Mesendoderm (in vitro differentiated cells): ENCODE measurements around the gene AQP9.

Experiments
- DNase-seq: peaks from one replicate; pipeline ENCODE4 v3.0.0; 2013
- H2AK5ac ChIP-seq: 2 replicates; pipeline ENCODE4 v1.6.1; 2013; ENCODE audit warnings: low read length, inconsistent platforms
- H2BK120ac ChIP-seq: 2 replicates; pipeline ENCODE4 v1.6.1; 2013; ENCODE audit warnings: low read depth, mild to moderate bottlenecking, low read length, moderate library complexity, mixed read lengths
- H2BK15ac ChIP-seq: replicated peaks from 2 replicates; pipeline ENCODE4 v1.6.1; 2013; ENCODE audit warnings: low read depth, mild to moderate bottlenecking, moderate library complexity
- H2BK5ac ChIP-seq: 2 replicates; pipeline ENCODE4 v1.6.1; 2013; ENCODE audit warnings: low read length, inconsistent platforms
- H3K18ac ChIP-seq: 2 replicates; pipeline ENCODE4 v1.6.1; 2013; ENCODE audit warnings: mild to moderate bottlenecking, low read length, mixed read lengths
- H3K23ac ChIP-seq: one replicate; pipeline ENCODE4 v1.6.1; 2013; ENCODE audit warnings: low read length
- H3K27ac ChIP-seq: 2 replicates; pipeline ENCODE4 v1.5.1; 2013; ENCODE audit warnings: low read depth, mild to moderate bottlenecking, inconsistent platforms, low read length, moderate library complexity
- H3K27me3 ChIP-seq: 2 replicates; pipeline ENCODE4 v1.6.1; 2013; ENCODE audit warnings: low read length, control low read depth, mild to moderate bottlenecking, inconsistent platforms; ENCODE audit not compliant: insufficient read depth, poor library complexity
- H3K36me3 ChIP-seq: 2 replicates; pipeline ENCODE4 v1.6.1; 2013; ENCODE audit warnings: low read length, inconsistent platforms; ENCODE audit not compliant: control insufficient read depth, insufficient read depth
- H3K4ac ChIP-seq: one replicate; pipeline ENCODE4 v1.6.1; 2013; ENCODE audit warnings: low read depth, mild to moderate bottlenecking, low read length, moderate library complexity
- H3K4me1 ChIP-seq: 2 replicates; pipeline ENCODE4 v1.6.1; 2013; ENCODE audit warnings: low read depth, low read length, inconsistent platforms; ENCODE audit not compliant: control insufficient read depth
- H3K4me2 ChIP-seq: 2 replicates; pipeline ENCODE4 v1.6.1; 2013; ENCODE audit warnings: low read length
- H3K4me3 ChIP-seq: 2 replicates; pipeline ENCODE4 v1.5.1; 2013; ENCODE audit warnings: mild to moderate bottlenecking, low read length
- H3K56ac ChIP-seq: one replicate; pipeline ENCODE4 v1.6.1; 2013; ENCODE audit warnings: low read length
- H3K79me1 ChIP-seq: 2 replicates; pipeline ENCODE4 v1.6.1; 2013; ENCODE audit warnings: low read length, inconsistent platforms
- H3K79me2 ChIP-seq: 2 replicates; pipeline ENCODE4 v1.6.1; 2013; ENCODE audit warnings: mild to moderate bottlenecking, low read length; ENCODE audit not compliant: control insufficient read depth, insufficient read depth
- H3K9ac ChIP-seq: 2 replicates; pipeline ENCODE4 v1.6.1; 2013; ENCODE audit warnings: low read length, inconsistent platforms
- H4K5ac ChIP-seq: one replicate; pipeline ENCODE4 v1.6.1; 2013; ENCODE audit warnings: low read length
- H4K8ac ChIP-seq: one replicate; pipeline ENCODE4 v1.6.1; 2013; ENCODE audit warnings: low read depth, mild to moderate bottlenecking, control low read depth, low read length, moderate library complexity
- WGBS: extraction: QIAGEN DNeasy Blood & Tissue Kit; methylation state at CpG from one replicate; pipeline ENCODE4 v1.1.7; 2013; ENCODE audit warnings: low lambda C conversion rate, missing lambda C conversion rate; ENCODE audit not compliant: insufficient coverage; ENCODE audit errors: extremely low coverage; 5-methylcytosine and 5-hydroxymethylcytosine counted together

Gene AQP9

GRCh38 chr15:58148120-58148519 is 9.9 kb downstream of the AQP9 start:
- Histone ChIP-seq H3K79me2 (no peaks in the 10 kb centered on the region), H3K18ac (no peak overlapping the region), H3K56ac (no peak overlapping the region), H3K9ac (no peak overlapping the region), H3K79me1 (no peaks in the 10 kb centered on the region), H3K4ac (no peak overlapping the region), H4K8ac (no peak overlapping the region), H3K36me3 (no peaks in the 10 kb centered on the region), H3K4me3 (no peak overlapping the region), H2BK120ac (no peak overlapping the region), H2BK15ac (no peak overlapping the region), H4K5ac (no peak overlapping the region), H2BK5ac (no peak overlapping the region), H3K27ac (no peak overlapping the region), H2AK5ac (no peak overlapping the region), H3K27me3 (no peaks in the 10 kb centered on the region), H3K4me1 (no peaks in the 10 kb centered on the region), H3K4me2 (no peak overlapping the region), H3K23ac (no peak overlapping the region)
- no peak for DNase-seq

- H3K4me2 ChIP-seq: no peak overlapping the region
- no peaks in the 10 kb centered on the region for H3K4me1 ChIP-seq
- H3K27me3 ChIP-seq: no peaks in the 10 kb centered on the region
- H2BK5ac ChIP-seq: no peak overlapping the region
- no peaks in the 10 kb centered on the region for H3K79me2 ChIP-seq
- WGBS: no CpG with 5 or more reads among the region's 4 CpGs
- H3K56ac ChIP-seq: no peak overlapping the region
- no peak overlapping the region for H2AK5ac ChIP-seq
- no peak overlapping the region for H3K4ac ChIP-seq
- H3K79me1 ChIP-seq: no peaks in the 10 kb centered on the region
- H4K8ac ChIP-seq: peak overlapping the region; percentile 56
- no peaks in the 10 kb centered on the region for H3K36me3 ChIP-seq
- H2BK120ac ChIP-seq: no peak overlapping the region
- H3K9ac ChIP-seq: no peak overlapping the region
- H4K5ac ChIP-seq: no peak overlapping the region
- H3K4me3 ChIP-seq: no peak overlapping the region
- H2BK15ac ChIP-seq: no peak overlapping the region
- DNase-seq: no peak
- no peak overlapping the region for H3K27ac ChIP-seq
- no peak overlapping the region for H3K23ac ChIP-seq
- H3K18ac ChIP-seq: no peak overlapping the region
Observed at GRCh38 chr15:58148633-58149445, 10.7 kb downstream of the AQP9 start.

GRCh38 chr15:58154769-58155168 is 16.6 kb downstream of the AQP9 start:
- H3K18ac ChIP-seq: no peak overlapping the region
- no peaks in the 10 kb centered on the region for H3K36me3 ChIP-seq
- H3K4me3 ChIP-seq: no peak overlapping the region
- H3K56ac ChIP-seq: no peak overlapping the region
- H3K79me2 ChIP-seq: no peaks in the 10 kb centered on the region
- no peak overlapping the region for H2BK15ac ChIP-seq
- DNase-seq: no peak
- no peak overlapping the region for H2BK5ac ChIP-seq
- H3K4me2 ChIP-seq: no peak overlapping the region
- H3K27me3 ChIP-seq: no peaks in the 10 kb centered on the region
- H3K27ac ChIP-seq: no peak overlapping the region
- no peak overlapping the region for H4K5ac ChIP-seq
- H2AK5ac ChIP-seq: no peak overlapping the region
- no peak overlapping the region for H3K4ac ChIP-seq
- no peak overlapping the region for H3K9ac ChIP-seq
- H3K79me1 ChIP-seq: no peaks in the 10 kb centered on the region
- no peak overlapping the region for H3K23ac ChIP-seq
- WGBS: no CpG with 5 or more reads among the region's 2 CpGs
- H4K8ac ChIP-seq: no peak overlapping the region
- H3K4me1 ChIP-seq: no peaks in the 10 kb centered on the region
- no peak overlapping the region for H2BK120ac ChIP-seq

GRCh38 chr15:58159827-58160386 is 21.7 kb downstream of the AQP9 start:
- no peak overlapping the region for H4K5ac ChIP-seq
- no peak overlapping the region for H2BK120ac ChIP-seq
- H3K4ac ChIP-seq: no peak overlapping the region
- no peaks in the 10 kb centered on the region for H3K27me3 ChIP-seq
- H3K56ac ChIP-seq: no peak overlapping the region
- H3K79me1 ChIP-seq: no peaks in the 10 kb centered on the region
- no peak for DNase-seq
- H3K23ac ChIP-seq: no peak overlapping the region
- H2BK5ac ChIP-seq: no peak overlapping the region
- no peak overlapping the region for H3K4me3 ChIP-seq
- no peak overlapping the region for H3K27ac ChIP-seq
- no CpG with 5 or more reads among the region's 6 CpGs for WGBS
- H2BK15ac ChIP-seq: no peak overlapping the region
- no peaks in the 10 kb centered on the region for H3K79me2 ChIP-seq
- no peak overlapping the region for H4K8ac ChIP-seq
- H2AK5ac ChIP-seq: no peak overlapping the region
- H3K18ac ChIP-seq: no peak overlapping the region
- no peaks in the 10 kb centered on the region for H3K36me3 ChIP-seq
- no peaks in the 10 kb centered on the region for H3K4me1 ChIP-seq
- H3K9ac ChIP-seq: no peak overlapping the region
- H3K4me2 ChIP-seq: no peak overlapping the region

GRCh38 chr15:58161436-58161930 is 23.3 kb downstream of the AQP9 start:
- Histone ChIP-seq H3K4me3 (no peak overlapping the region), H3K4me1 (no peaks in the 10 kb centered on the region), H4K5ac (no peak overlapping the region), H3K4me2 (no peak overlapping the region), H3K23ac (no peak overlapping the region), H3K9ac (no peak overlapping the region), H2AK5ac (no peak overlapping the region), H2BK5ac (no peak overlapping the region), H2BK15ac (no peak overlapping the region), H4K8ac (no peak overlapping the region), H3K79me1 (no peaks in the 10 kb centered on the region), H3K27me3 (no peaks in the 10 kb centered on the region), H2BK120ac (no peak overlapping the region), H3K18ac (no peak overlapping the region), H3K4ac (no peak overlapping the region), H3K79me2 (no peaks in the 10 kb centered on the region), H3K36me3 (no peaks in the 10 kb centered on the region), H3K27ac (no peak overlapping the region), H3K56ac (no peak overlapping the region)
- no peak for DNase-seq
- WGBS: no CpG with 5 or more reads among the region's 1 CpG
